HG03097 (cell line): Measurements from ENCODE around the gene SYT10.
"Not testable (repeated sequence)": the region's sequence is repeated elsewhere in the genome, so short reads cannot be mapped to it uniquely, and the experiment has no call there.

Source experiments
- ATAC-seq: cut with Tn5 transposase; IDR thresholded peaks from one replicate; pipeline ENCODE4 v1.9.1; 2021; ENCODE audit not compliant: unreplicated experiment, low FRiP score

The SYT10 gene

GRCh38 chr12:33357181-33357580, 82.4 kb downstream of the SYT10 start:
- no peak for ATAC-seq

DNA sequence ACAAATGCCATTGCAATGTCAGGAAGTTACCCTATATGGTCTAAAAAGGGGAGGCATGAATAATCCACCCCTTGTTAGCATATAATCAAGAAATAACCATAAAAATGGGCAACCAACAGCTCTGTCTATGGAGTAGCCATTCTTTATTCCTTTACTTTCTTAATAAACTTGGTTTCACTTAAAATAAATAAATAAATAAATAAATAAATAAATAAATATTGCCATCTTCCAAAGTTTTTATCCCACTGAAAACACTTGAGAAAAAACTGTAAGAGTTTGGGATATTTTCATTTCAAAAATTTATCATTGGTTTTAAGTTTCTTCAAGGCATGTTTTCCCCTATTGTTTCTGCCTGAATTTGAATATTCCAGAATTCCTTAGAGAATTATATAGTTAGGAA, 89.8 kb downstream of the SYT10 start:
- ATAC-seq = no peak

DNA sequence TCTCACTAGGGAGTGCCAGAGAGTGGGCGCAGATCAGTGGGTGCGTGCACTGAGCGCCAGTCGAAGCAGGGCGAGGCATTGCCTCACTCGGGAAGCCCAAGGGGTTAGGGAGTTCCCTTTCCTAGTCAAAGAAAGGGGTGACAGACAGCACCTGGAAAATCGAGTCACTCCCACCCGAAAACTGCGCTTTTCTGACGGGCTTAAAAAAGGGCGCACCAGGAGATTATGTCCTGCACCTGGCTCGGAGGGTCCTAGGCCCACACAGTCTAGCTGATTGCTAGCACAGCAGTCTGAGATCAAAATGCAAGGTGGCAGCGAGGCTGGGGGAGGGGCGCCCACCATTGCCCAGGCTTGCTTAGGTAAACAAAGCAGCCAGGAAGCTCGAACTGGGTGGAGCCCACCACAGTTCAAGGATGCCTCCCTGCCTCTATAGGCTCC, 107.6 kb downstream of the SYT10 start:
- not testable (repeated sequence) for ATAC-seq

- no peak for ATAC-seq
These were observed 108.7 kb downstream of the SYT10 start for GRCh38 chr12:33330940-33331339.
